Limb (tissue), 2 donors: ENCODE measurements around the gene USP17L13.
"Not testable (repeated sequence)": the region's sequence is repeated elsewhere in the genome, so short reads cannot be mapped to it uniquely, and the experiment has no call there.

Experiments used
- DNase-seq, 2 donors: peaks; one replicate each; pipeline ENCODE4 v3.0.0-alpha.2; 2016; ENCODE audit errors: extremely low spot score in 2 of 2

USP17L13 gene

GRCh38 chr4:9224596-9224995 is at the start of gene USP17L13:
Gene USP17L13 (plus strand): TSS chr4:9224896. CDS start chr4:9224896, 0 bp downstream.
- not testable (repeated sequence) for DNase-seq

- not testable (repeated sequence) for DNase-seq
Observed at GRCh38 chr4:9210357-9210756, 14.3 kb upstream of the USP17L13 start, which contains the start of gene USP17L10. Gene USP17L10 (plus strand): TSS chr4:9210657. CDS start chr4:9210657, 0 bp downstream.

GRCh38 chr4:9214701-9215100 is 10.0 kb upstream of the USP17L13 start:
- not testable (repeated sequence) for DNase-seq

DNA sequence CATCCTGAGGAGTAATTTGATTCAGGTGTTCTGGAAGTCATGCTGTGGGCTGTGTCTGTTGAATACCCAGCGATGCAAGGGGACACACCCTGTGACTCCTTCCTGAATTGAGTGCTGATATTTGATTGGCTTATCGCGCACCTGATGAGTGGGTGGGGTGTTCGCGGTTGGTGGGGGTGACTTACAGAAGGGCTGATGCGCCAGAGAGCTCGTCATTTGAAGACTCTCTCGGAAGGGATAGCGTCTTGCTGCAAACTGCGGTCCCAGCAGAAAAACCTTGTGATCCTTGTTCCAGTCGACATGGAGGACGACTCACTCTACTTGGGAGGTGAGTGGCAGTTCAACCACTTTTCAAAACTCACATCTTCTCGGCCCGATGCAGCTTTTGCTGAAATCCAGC is 9.6 kb upstream of the USP17L13 start, which contains the start of gene USP17L11:
Gene USP17L11 (plus strand): TSS at position 301 of the 400 bp plus-strand sequence. CDS start 0 bp downstream, at position 301.
- DNase-seq = not testable (repeated sequence)

GRCh38 chr4:9219852-9220251 is 4.8 kb upstream of the USP17L13 start, which contains the start of gene USP17L12:
Gene USP17L12 (plus strand): TSS chr4:9220152. CDS start chr4:9220152, 0 bp downstream.
- not testable (repeated sequence) for DNase-seq

GRCh38 chr4:9230249-9230648 is 5.6 kb downstream of the USP17L13 start:
- DNase-seq = not testable (repeated sequence)

DNA sequence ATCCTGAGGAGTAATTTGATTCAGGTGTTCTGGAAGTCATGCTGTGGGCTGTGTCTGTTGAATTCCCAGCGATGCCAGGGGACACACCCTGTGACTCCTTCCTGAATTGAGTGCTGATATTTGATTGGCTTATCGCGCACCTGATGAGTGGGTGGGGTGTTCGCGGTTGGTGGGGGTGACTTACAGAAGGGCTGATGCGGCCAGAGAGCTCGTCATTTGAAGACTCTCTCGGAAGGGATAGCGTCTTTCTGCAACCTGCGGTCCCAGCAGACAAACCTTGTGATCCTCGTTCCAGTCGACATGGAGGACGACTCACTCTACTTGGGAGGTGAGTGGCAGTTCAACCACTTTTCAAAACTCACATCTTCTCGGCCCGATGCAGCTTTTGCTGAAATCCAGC is 9.4 kb downstream of the USP17L13 start, which contains the start of gene USP17L15:
Gene USP17L15 (plus strand): TSS at position 301 of the 400 bp plus-strand sequence. CDS start 0 bp downstream, at position 301.
- not testable (repeated sequence) for DNase-seq

- peak in 1 of 2 donors; percentile 0 for DNase-seq
Observed at GRCh38 chr4:9238461-9238860, 13.8 kb downstream of the USP17L13 start.

DNA sequence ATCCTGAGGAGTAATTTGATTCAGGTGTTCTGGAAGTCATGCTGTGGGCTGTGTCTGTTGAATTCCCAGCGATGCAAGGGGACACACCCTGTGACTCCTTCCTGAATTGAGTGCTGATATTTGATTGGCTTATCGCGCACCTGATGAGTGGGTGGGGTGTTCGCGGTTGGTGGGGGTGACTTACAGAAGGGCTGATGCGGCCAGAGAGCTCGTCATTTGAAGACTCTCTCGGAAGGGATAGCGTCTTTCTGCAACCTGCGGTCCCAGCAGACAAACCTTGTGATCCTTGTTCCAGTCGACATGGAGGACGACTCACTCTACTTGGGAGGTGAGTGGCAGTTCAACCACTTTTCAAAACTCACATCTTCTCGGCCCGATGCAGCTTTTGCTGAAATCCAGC is 18.9 kb downstream of the USP17L13 start, which contains the start of gene USP17L17:
Gene USP17L17 (plus strand): TSS at position 301 of the 400 bp plus-strand sequence. CDS start 0 bp downstream, at position 301.
- not testable (repeated sequence) for DNase-seq

DNA sequence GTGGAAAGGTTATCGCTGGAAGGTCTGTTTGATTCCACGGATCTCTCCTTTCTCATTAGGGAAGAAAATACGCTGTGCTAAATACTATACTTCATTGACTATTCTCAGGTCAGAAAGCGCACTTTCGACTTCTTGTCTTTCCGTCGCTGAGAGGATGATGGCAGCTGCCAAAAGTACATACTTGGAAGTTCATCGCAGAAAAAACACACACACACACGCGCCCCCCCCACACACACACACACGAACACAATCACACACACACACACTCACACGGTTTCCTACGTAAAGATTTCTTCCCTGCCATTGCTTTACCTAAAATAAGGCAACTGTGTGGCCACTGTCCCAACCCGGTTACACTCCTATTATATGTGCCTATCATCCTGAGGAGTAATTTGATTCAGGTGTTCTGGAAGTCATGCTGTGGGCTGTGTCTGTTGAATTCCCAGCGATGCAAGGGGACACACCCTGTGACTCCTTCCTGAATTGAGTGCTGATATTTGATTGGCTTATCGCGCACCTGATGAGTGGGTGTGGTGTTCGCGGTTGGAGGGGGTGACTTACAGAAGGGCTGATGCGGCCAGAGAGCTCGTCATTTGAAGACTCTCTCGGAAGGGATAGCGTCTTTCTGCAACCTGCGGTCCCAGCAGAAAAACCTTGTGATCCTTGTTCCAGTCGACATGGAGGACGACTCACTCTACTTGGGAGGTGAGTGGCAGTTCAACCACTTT is 23.4 kb downstream of the USP17L13 start, which contains the start of gene USP17L18:
Gene USP17L18 (plus strand): TSS at position 678 of the 728 bp plus-strand sequence. CDS start 0 bp downstream, at position 678.
- not testable (repeated sequence) for DNase-seq

- not testable (repeated sequence) for DNase-seq
Observed at GRCh38 chr4:9253078-9253477, 28.4 kb downstream of the USP17L13 start, which contains the start of gene USP17L19. Gene USP17L19 (plus strand): TSS chr4:9253378. CDS start chr4:9253378, 0 bp downstream.

DNA sequence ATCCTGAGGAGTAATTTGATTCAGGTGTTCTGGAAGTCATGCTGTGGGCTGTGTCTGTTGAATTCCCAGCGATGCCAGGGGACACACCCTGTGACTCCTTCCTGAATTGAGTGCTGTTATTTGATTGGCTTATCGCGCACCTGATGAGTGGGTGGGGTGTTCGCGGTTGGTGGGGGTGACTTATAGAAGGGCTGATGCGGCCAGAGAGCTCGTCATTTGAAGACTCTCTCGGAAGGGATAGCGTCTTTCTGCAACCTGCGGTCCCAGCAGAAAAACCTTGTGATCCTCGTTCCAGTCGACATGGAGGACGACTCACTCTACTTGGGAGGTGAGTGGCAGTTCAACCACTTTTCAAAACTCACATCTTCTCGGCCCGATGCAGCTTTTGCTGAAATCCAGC is 33.1 kb downstream of the USP17L13 start, which contains the start of gene USP17L20:
Gene USP17L20 (plus strand): TSS at position 301 of the 400 bp plus-strand sequence. CDS start 0 bp downstream, at position 301.
- not testable (repeated sequence) for DNase-seq

DNA sequence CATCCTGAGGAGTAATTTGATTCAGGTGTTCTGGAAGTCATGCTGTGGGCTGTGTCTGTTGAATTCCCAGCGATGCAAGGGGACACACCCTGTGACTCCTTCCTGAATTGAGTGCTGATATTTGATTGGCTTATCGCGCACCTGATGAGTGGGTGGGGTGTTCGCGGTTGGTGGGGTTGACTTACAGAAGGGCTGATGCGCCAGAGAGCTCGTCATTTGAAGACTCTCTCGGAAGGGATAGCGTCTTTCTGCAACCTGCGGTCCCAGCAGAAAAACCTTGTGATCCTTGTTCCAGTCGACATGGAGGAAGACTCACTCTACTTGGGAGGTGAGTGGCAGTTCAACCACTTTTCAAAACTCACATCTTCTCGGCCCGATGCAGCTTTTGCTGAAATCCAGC is 37.9 kb downstream of the USP17L13 start, which contains the start of gene USP17L21:
Gene USP17L21 (plus strand): TSS at position 301 of the 400 bp plus-strand sequence. CDS start 0 bp downstream, at position 301.
- DNase-seq = not testable (repeated sequence)

- not testable (repeated sequence) for DNase-seq
Observed at GRCh38 chr4:9267319-9267718, 42.6 kb downstream of the USP17L13 start, which contains the start of gene USP17L22. Gene USP17L22 (plus strand): TSS chr4:9267619. CDS start chr4:9267619, 0 bp downstream.

DNA sequence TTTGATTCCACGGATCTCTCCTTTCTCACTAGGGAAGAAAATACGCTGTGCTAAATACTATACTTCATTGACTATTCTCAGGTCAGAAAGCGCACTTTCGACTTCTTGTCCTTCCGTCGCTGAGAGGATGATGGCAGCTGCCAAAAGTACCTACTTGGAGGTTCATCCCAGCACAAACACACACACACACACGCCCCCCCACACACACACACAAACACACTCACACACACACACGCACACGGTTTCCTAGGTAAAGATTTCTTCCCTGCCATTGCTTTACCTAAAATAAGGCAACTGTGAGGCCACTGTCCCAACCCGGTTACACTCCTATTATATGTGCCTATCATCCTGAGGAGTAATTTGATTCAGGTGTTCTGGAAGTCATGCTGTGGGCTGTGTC is 47.0 kb downstream of the USP17L13 start:
- DNase-seq = not testable (repeated sequence)
